GM12872 (cell line): ENCODE measurements around the gene ALDH4A1.

Experiments
- TF ChIP-seq, protein P1 (sequence below): IDR thresholded peaks from 3 replicates; pipeline ENCODE4 v1.5.1; 2011; ENCODE audit warnings: low read depth, mild to moderate bottlenecking, low read length, moderate library complexity; ENCODE audit not compliant: insufficient read depth

The ALDH4A1 gene

DNA sequence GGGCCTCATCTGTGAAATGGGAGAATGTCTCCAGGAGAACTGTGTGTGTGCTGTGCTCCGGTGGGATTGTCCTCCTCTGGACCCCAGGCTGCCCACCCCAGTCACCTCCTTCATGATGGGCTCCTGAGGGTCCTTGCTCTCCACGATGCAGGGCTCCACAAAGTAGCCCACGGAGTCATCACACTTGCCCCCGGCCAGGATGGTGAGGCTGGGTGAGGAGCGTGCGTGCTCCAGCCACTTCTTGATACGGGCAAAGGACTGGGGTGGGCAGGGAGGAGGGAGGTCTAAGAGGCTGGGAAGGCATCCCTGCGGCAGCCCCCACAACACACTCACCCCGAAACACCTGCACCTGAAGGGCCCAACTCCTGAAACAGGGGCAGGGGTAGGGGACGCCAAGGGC, 26.1 kb downstream of the ALDH4A1 start:
- TF ChIP-seq, protein P1, sequence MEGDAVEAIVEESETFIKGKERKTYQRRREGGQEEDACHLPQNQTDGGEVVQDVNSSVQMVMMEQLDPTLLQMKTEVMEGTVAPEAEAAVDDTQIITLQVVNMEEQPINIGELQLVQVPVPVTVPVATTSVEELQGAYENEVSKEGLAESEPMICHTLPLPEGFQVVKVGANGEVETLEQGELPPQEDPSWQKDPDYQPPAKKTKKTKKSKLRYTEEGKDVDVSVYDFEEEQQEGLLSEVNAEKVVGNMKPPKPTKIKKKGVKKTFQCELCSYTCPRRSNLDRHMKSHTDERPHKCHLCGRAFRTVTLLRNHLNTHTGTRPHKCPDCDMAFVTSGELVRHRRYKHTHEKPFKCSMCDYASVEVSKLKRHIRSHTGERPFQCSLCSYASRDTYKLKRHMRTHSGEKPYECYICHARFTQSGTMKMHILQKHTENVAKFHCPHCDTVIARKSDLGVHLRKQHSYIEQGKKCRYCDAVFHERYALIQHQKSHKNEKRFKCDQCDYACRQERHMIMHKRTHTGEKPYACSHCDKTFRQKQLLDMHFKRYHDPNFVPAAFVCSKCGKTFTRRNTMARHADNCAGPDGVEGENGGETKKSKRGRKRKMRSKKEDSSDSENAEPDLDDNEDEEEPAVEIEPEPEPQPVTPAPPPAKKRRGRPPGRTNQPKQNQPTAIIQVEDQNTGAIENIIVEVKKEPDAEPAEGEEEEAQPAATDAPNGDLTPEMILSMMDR: no peak

DNA sequence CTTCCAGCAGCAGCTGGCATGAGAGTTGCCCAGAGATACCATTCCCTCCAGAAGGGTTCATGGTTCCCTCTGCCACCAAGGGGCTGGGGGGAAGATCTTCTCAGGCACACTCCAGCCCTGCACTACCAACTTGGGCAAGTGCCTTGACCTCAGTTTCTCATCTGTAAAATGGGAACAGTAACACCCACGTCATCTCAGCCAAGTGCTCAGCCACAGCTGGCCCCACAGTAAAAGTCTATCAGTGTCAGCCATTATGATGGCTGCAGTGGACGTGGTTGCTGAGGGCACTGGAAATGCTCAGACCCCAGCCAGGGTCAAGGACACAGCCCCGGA, 26.6 kb downstream of the ALDH4A1 start:
- TF ChIP-seq, protein P1: no peak

DNA sequence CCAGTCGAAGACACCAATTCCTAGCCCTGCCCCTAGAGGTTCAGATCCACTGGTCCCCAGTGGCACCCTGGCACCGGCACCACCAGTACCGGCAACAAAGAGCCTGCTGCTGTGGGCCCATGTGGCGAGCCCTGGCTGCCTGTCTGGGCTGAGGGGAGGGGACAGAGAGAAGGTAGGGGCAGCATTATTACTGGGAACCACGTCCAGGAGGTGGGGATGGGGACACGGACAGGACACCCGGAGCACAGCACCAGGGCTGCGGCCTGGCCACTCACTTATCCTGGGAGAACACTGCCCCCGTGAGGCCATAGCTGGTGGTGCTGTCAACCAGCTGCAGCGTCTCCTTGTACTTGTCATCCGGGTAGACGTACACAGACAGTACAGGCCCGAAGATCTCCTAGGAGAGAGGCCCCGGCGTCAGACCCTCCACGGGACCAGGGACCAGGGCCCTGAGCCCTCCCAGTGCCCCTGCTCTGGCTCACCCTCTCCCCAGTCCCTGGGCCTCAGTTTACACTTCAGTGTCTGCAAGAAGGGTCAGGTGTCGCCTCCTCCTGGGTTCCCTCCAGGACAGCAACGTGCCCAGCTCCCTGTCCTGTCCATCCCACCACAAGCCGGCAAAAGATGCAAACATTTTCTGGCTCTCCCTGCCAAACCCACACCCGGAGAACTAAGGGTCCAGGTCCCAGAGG, 27.1 kb downstream of the ALDH4A1 start:
- TF ChIP-seq, protein P1: peak; percentile 93

DNA sequence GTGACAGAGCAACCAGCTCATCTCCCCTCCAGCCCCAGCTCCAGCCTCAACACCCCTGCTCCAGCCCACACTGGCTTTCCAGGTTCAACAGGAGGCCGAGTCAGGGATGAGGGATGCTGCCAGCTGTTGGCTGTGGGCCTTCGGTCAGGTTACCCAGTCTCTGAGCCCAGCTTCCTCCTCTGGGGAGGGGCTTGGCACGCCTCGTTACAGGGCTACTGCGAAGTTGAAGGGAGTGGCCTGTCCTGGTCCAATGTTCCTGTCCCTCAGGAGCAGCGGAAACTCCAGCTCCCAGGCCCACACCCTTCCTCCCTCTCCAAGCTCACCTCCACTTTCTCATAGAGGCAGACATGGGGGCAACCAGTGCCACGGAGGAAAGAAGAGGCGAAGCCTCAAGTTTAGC, 27.8 kb downstream of the ALDH4A1 start:
- TF ChIP-seq, protein P1: no peak

DNA sequence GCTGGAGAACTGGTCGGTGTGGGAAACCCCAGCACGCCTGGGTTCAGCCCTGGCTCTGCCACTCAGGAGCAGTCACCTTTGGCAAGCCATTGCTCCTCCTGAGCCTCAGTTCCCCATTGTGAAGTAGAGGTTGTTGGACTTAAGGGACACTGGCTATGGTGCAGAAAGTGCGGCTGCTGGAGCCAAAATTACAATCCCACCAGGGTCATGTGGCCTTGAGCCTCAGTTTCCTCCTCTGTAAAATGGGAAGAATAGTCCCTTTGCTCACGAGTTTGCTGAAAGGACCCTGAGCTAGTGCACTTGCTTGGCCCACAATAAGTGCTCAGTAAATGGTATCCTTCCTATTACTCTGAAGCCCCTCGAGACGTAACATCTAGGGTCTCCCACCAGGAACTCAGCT, 28.3 kb downstream of the ALDH4A1 start:
- TF ChIP-seq, protein P1: no peak

DNA sequence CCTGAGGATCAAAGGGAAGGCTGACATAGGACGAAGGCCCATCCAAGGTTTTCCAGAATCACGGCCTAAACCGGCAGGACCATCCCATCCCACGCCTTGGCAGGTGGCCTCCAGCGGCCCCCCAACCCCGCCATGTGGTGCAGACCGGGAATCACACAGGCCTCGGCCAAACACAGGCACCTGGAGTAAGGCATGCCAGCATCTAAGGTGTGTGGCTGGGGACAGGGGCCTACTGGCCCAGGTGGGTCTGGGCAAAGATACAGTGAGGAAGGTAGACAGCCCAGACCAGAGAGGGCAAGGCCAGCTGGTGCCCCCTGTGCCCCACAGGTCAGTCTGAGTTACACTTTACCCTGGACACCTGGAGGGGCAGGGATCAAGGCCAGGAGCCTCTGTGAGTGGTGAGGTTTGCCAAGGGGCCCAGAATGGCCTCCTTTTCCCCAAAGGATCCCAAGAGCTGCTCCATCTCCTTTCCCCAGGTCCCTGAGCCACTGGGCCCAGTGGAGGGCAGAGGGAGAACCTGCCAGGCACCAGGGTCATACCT, 30.2 kb downstream of the ALDH4A1 start:
- TF ChIP-seq, protein P1: no peak

DNA sequence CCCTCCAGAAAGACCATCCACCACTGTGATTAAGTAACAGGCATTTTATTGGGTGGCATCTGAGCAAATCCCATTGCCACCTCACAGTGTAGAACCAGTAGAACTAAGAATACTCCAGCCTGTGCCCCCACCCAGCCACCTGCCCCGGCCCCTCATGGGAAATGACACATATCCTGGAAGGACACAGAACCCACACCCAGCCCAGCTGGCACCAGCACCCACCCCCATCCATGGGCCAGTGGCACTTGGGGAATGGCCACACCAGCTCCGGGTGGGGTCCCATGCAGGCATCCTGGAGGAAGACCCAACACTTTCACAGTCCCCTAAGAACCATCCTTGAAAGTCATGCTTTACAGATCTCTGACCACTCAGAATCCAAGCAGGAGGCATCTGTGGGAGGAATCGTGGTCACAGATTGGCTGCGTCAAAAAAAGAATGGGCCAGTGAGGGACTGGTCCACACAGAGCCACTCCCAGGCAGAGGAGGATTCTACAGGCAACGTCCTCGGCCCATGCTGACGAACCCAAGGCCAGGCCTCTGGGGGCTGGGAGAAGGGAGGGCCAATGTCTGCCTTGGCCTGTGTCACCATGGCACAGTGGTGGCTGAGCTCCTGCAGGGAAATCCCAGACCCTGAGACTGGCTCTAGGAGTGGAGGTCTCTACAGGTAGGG, 30.8 kb downstream of the ALDH4A1 start:
- TF ChIP-seq, protein P1: no peak
